Activated naive CD8-positive, alpha-beta T cell treated with anti-CD3 and anti-CD28 coated beads, Interleukin-2, amount 10 ng/mL, durations not matched to agents 7 days and 5 days (primary cell): ENCODE results near the gene COQ8A. TPM values are rescaled to one million over a fixed set of nuclear protein-coding genes. Genes with fewer than 3 reads are reported as not detected.
"Not testable (repeated sequence)": the region's sequence is repeated elsewhere in the genome, so short reads cannot be mapped to it uniquely, and the experiment has no call there.

Experiments used
- ATAC-seq: fragments of 150-1000 bp; cut with Tn5 transposase; one replicate; pipeline ENCODE4 v1.10.0; 2021; ENCODE audit warnings: low read depth, moderate library complexity
- POLR2A ChIA-PET: fragments of 350-600 bp; sonication (Branson Sonifier 250); formaldehyde crosslinking; loops from one replicate; lab custom pipeline; 2021; ENCODE audit warnings: antibody characterized with exemption; lab: Charles Lee
- DNase-seq: peaks from one replicate; pipeline ENCODE4 v3.0.0; 2021
- H3K27ac Mint-ChIP-seq: one replicate; pipeline ENCODE4 v1.8.0; 2022; ENCODE audit warnings: mild to moderate bottlenecking, mixed read lengths
- H3K27me3 Mint-ChIP-seq: one replicate; pipeline ENCODE4 v1.8.0; 2022; ENCODE audit warnings: mild to moderate bottlenecking, moderate library complexity, mixed read lengths
- H3K36me3 Mint-ChIP-seq: one replicate; pipeline ENCODE4 v1.8.0; 2021; ENCODE audit warnings: mild to moderate bottlenecking, mixed read lengths
- H3K4me1 Mint-ChIP-seq: one replicate; pipeline ENCODE4 v1.8.0; 2021; ENCODE audit warnings: mixed read lengths
- H3K4me3 Mint-ChIP-seq: one replicate; pipeline ENCODE4 v1.8.0; 2022; ENCODE audit warnings: mild to moderate bottlenecking, moderate library complexity, mixed read lengths
- H3K9me3 Mint-ChIP-seq: one replicate; pipeline ENCODE4 v1.8.0; 2021; ENCODE audit warnings: mixed read lengths
- total RNA-seq, 2 experiments: library from RNA; stranded (reverse); gene quantifications; one replicate each; pipeline ENCODE4 v1.2.3, GENCODE V29; 2021

The COQ8A gene
- total RNA-seq, 2 experiments from 2014 or later: 28.6 to 30.2 TPM

DNA sequence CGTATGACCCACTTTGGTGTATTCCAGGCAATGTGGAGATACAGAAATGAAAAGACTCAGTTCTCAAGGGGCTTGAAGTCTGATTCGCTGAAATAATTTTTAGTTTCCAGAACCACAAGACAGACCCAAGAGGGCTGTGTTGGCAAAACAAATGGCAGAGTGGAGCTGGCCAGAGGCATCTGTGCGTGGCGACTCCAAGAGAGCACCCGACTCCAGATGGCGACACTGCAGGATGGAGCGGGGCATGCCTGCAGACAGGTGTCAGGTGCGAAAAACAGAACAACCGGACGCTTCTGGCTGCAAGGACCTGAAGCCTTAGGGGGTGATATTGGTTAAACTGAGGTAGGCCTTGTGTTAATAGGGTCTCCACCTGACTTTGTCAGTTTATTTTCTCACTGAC is 31.7 kb upstream of the COQ8A start:
- H3K27me3 Mint-ChIP-seq: no peaks in the 10 kb centered on the region
- POLR2A ChIA-PET: no interaction called here
- no peaks in the 10 kb centered on the region for H3K36me3 Mint-ChIP-seq
- H3K4me3 Mint-ChIP-seq: no peak overlapping the region
- no peak for DNase-seq
- no peaks in the 10 kb centered on the region for H3K4me1 Mint-ChIP-seq
- no peak overlapping the region for H3K27ac Mint-ChIP-seq
- no peak for ATAC-seq
- no peaks in the 10 kb centered on the region for H3K9me3 Mint-ChIP-seq

- H3K4me1 Mint-ChIP-seq: no peaks in the 10 kb centered on the region
- H3K27ac Mint-ChIP-seq: no peak overlapping the region
- POLR2A ChIA-PET: no interaction called here
- no peak for ATAC-seq
- no peaks in the 10 kb centered on the region for H3K36me3 Mint-ChIP-seq
- no peaks in the 10 kb centered on the region for H3K27me3 Mint-ChIP-seq
- DNase-seq: no peak
- no peaks in the 10 kb centered on the region for H3K9me3 Mint-ChIP-seq
- H3K4me3 Mint-ChIP-seq: no peak overlapping the region
These were observed 31.2 kb upstream of the COQ8A start for GRCh38 chr1:226908913-226909312.

DNA sequence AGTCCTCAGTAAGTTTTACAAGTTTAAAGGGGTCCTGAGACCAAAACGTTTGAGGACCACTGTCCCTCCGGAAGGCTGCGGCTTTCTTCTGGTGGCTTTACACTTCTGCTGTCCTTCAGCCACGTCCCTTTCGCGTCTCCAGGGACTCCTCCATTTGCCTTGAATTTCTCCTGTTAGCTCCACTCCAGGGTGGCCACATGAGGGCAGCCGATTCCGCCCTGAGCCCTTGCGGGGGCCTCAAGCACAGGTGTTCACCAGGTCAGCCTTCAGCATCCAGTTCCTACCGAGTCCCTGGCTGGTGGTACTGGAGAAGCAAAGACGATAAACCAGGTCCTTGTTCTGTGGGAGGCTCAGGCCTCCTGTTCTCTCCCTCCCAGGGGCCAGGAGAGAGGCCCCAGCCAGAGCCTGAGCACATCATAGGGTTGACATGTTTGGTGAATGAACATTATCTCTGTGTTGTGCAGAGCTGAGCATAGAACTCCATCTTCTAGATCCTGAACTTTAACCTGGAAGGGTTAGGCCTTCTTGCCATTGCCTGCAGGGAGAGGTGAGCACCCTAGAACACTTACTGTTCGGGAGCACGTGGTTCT is 27.4 kb upstream of the COQ8A start:
- no peaks in the 10 kb centered on the region for H3K27me3 Mint-ChIP-seq
- H3K36me3 Mint-ChIP-seq: no peaks in the 10 kb centered on the region
- no peaks in the 10 kb centered on the region for H3K4me1 Mint-ChIP-seq
- no peaks in the 10 kb centered on the region for H3K9me3 Mint-ChIP-seq
- POLR2A ChIA-PET: interaction anchor here (1.1 kb wide), 1 partner anchor 201 kb away, joined by 3 read pairs; no protein-coding TSS in a partner anchor
- no peak overlapping the region for H3K4me3 Mint-ChIP-seq
- ATAC-seq (peak; percentile 80), DNase-seq (peak; percentile 51)
- H3K27ac Mint-ChIP-seq: no peak overlapping the region

GRCh38 chr1:226915672-226915995 is 24.5 kb upstream of the COQ8A start:
- H3K36me3 Mint-ChIP-seq: no peaks in the 10 kb centered on the region
- POLR2A ChIA-PET: no interaction called here
- H3K4me1 Mint-ChIP-seq: no peaks in the 10 kb centered on the region
- H3K27ac Mint-ChIP-seq: no peak overlapping the region
- no peaks in the 10 kb centered on the region for H3K9me3 Mint-ChIP-seq
- ATAC-seq (no peak), DNase-seq (no peak)
- H3K4me3 Mint-ChIP-seq: no peak overlapping the region
- no peaks in the 10 kb centered on the region for H3K27me3 Mint-ChIP-seq

DNA sequence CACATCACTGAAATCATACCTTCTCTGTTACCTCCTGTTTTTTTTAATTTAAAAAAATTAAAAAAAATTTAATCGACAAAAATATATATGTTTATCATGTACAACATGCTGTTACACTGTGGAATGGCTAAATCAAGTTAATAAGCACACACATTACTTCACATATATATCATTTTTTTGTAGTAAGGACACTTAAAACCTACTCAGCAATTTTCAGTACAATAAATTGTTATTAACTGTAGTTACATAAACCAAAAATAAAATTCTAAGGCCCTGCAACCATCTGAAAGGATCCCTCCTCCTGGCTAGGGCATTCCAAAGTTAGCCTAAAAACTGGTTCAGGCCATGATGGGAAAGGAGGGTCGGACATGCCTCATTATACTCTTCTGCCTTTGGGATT is 23.6 kb upstream of the COQ8A start:
- Mint-ChIP-seq H3K4me1 (no peaks in the 10 kb centered on the region), H3K27me3 (no peaks in the 10 kb centered on the region), H3K27ac (no peak overlapping the region), H3K4me3 (no peak overlapping the region), H3K36me3 (no peaks in the 10 kb centered on the region), H3K9me3 (no peaks in the 10 kb centered on the region)
- POLR2A ChIA-PET: no interaction called here
- no peak for ATAC-seq
- DNase-seq: no peak

DNA sequence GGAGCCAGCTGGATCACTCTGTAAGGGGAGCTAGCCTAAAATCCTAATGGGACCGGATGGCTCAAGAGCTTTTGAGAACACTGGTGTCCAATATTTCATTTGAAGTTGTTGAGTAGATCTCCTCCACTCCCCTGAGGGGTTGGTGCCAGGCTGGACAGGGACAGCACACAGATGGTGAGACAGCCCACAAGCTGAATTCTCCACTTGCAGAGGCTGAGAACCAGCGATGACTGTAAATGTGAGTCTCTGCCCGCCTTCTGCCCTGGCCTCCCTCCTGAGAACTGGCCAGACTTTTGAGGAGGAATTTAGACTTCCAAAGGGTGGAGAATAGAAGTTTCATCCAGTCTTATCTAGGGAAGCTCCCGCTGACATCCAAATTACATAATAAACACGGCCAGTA is 20.5 kb upstream of the COQ8A start:
- Mint-ChIP-seq H3K27me3 (no peaks in the 10 kb centered on the region), H3K4me1 (no peaks in the 10 kb centered on the region), H3K9me3 (no peaks in the 10 kb centered on the region), H3K4me3 (no peak overlapping the region), H3K27ac (no peak overlapping the region), H3K36me3 (no peaks in the 10 kb centered on the region)
- DNase-seq: no peak
- POLR2A ChIA-PET: no interaction called here
- ATAC-seq: no peak

GRCh38 chr1:226919995-226920394 is 20.1 kb upstream of the COQ8A start:
- ATAC-seq (no peak), DNase-seq (no peak)
- no peak overlapping the region for H3K4me3 Mint-ChIP-seq
- no peaks in the 10 kb centered on the region for H3K27me3 Mint-ChIP-seq
- no peaks in the 10 kb centered on the region for H3K4me1 Mint-ChIP-seq
- H3K36me3 Mint-ChIP-seq: no peaks in the 10 kb centered on the region
- POLR2A ChIA-PET: no interaction called here
- H3K9me3 Mint-ChIP-seq: no peaks in the 10 kb centered on the region
- no peak overlapping the region for H3K27ac Mint-ChIP-seq

DNA sequence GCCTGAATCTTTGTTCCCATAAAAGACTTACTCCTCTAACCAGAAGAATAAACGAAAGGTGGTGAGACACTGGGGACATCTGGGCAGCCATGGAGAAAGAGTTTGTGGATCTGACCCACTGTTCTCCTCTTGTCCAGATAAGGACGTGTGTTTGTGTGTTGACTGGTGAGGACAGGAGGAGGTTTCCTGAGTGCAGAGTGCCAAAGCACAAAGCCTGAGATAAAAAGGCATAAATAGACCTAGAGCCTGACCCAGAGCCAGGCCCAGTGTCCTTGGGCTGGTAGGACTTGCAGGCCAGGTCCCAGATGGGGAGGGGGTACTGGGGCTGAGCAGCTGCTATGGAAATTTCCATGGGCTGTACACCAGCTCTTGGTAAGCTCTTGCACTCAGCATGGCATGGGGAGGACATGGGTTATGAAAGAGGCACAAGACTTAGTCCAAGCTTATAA is 19.6 kb upstream of the COQ8A start:
- POLR2A ChIA-PET: no interaction called here
- Mint-ChIP-seq H3K36me3 (no peaks in the 10 kb centered on the region), H3K4me3 (no peak overlapping the region), H3K9me3 (no peaks in the 10 kb centered on the region), H3K27ac (no peak overlapping the region), H3K4me1 (no peaks in the 10 kb centered on the region), H3K27me3 (peaks cover 2% of the 10 kb centered on the region)
- no peak for ATAC-seq
- no peak for DNase-seq

GRCh38 chr1:226921504-226921903 is 18.6 kb upstream of the COQ8A start:
- POLR2A ChIA-PET: no interaction called here
- Mint-ChIP-seq H3K27me3 (peaks cover 3% of the 10 kb centered on the region), H3K27ac (no peak overlapping the region)

GRCh38 chr1:226929260-226930111 is 10.6 kb upstream of the COQ8A start:
- DNase-seq, POLR2A ChIA-PET, H3K36me3 Mint-ChIP-seq, H3K4me3 Mint-ChIP-seq, H3K27ac Mint-ChIP-seq, H3K4me1 Mint-ChIP-seq, ATAC-seq, H3K27me3 Mint-ChIP-seq: not testable (repeated sequence)
- H3K9me3 Mint-ChIP-seq: peaks cover 13% of the 10 kb centered on the region

More at GRCh38 chr1:226921504-226921903, 18.6 kb upstream of the COQ8A start:
- Mint-ChIP-seq H3K4me3 (no peak overlapping the region), H3K36me3 (no peaks in the 10 kb centered on the region), H3K9me3 (no peaks in the 10 kb centered on the region), H3K4me1 (no peaks in the 10 kb centered on the region)
- DNase-seq: no peak
- ATAC-seq: no peak

DNA sequence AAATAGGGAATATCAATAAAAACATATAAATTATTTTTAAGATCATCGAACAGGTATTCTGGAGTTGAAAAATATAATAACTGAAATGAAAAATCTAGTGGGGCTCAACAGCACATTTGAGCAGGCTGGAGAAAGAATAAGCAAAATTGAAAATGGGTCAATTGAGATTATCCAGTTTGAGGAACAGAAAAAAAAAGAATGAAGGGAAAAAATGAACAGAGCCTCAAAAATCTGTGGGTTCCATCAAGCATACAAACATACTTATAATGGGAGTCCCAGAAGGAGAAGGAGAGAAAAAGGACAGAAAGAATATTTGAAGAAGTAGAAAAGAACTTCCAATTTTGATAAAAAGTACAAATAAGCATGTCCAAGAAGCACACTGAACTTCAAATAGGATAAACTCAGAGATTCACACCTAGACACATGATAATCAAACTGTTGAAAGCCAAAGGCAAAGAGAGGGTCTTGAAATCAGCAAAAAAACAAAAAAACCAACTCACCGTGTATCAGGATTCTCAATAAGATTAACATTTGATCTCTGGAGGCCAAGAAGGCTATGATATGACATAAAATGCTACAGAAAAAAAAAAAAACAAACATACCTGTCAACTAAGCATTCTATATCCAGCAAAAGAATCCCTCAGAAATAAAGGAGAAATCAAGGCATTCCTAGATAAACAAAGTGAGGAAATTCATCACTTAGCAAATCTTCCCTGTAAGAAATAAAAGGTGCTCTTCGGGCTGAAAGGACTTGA is 5.4 kb upstream of the COQ8A start:
- no peak overlapping the region for H3K27ac Mint-ChIP-seq
- peaks cover 20% of the 10 kb centered on the region for H3K9me3 Mint-ChIP-seq
- H3K36me3 Mint-ChIP-seq: peaks cover 18% of the 10 kb centered on the region
- no peak for DNase-seq
- peaks cover 3% of the 10 kb centered on the region for H3K27me3 Mint-ChIP-seq
- H3K4me3 Mint-ChIP-seq: no peak overlapping the region
- ATAC-seq: no peak
- POLR2A ChIA-PET: no interaction called here
- H3K4me1 Mint-ChIP-seq: peaks cover 16% of the 10 kb centered on the region

- DNase-seq: no peak
- H3K4me1 Mint-ChIP-seq: peaks cover 23% of the 10 kb centered on the region
- peaks cover 18% of the 10 kb centered on the region for H3K36me3 Mint-ChIP-seq
- peaks cover 16% of the 10 kb centered on the region for H3K9me3 Mint-ChIP-seq
- peak overlapping the region; percentile 96 for H3K27ac Mint-ChIP-seq
- POLR2A ChIA-PET: interaction anchor here (0.6 to 3.9 kb wide), 11 partner anchors 13 to 871 kb away, joined by 3 to 69 read pairs (median 4); no protein-coding TSS in a partner anchor
- ATAC-seq: no peak
- H3K4me3 Mint-ChIP-seq: peak overlapping the region; percentile 86
- no peaks in the 10 kb centered on the region for H3K27me3 Mint-ChIP-seq
These were observed 2.0 kb upstream of the COQ8A start for GRCh38 chr1:226937940-226938725.
